ENCODE results near the gene KCNK3.

The KCNK3 gene

GRCh38 chr2:26668856-26669750 is 23.4 kb upstream of the KCNK3 start:
- H3K36me3 ChIP-seq (ENCODE audit: insufficient read depth, low read depth, low read length): no peaks in the 10 kb centered on the region
- H3K4me1 ChIP-seq (ENCODE audit: insufficient read depth, low read length): no peaks in the 10 kb centered on the region
- no peak overlapping the region for H3K4me3 ChIP-seq (ENCODE audit: low read length)
- no peak overlapping the region for H3K9ac ChIP-seq (ENCODE audit: low read depth, low read length)
- H3K27me3 ChIP-seq (ENCODE audit: insufficient read depth, low read length): no peaks in the 10 kb centered on the region
- H3K9me3 ChIP-seq (ENCODE audit: insufficient read depth, low read depth, low read length): no peaks in the 10 kb centered on the region
- H3K27ac ChIP-seq (ENCODE audit: low read length): no peak overlapping the region

- no peaks in the 10 kb centered on the region for H3K9me3 ChIP-seq (ENCODE audit: insufficient read depth, low read depth, low read length)
Measured at GRCh38 chr2:26670171-26670570, 22.4 kb upstream of the KCNK3 start.

GRCh38 chr2:26670931-26671460 is 21.5 kb upstream of the KCNK3 start:
- Histone ChIP-seq H3K27me3 (ENCODE audit: insufficient read depth, low read length) (no peaks in the 10 kb centered on the region), H3K9ac (ENCODE audit: low read depth, low read length) (no peak overlapping the region), H3K27ac (ENCODE audit: low read length) (no peak overlapping the region), H3K36me3 (ENCODE audit: insufficient read depth, low read depth, low read length) (no peaks in the 10 kb centered on the region), H3K4me1 (ENCODE audit: insufficient read depth, low read length) (no peaks in the 10 kb centered on the region), H3K9me3 (ENCODE audit: insufficient read depth, low read depth, low read length) (no peaks in the 10 kb centered on the region), H3K4me3 (ENCODE audit: low read length) (no peak overlapping the region)

More at GRCh38 chr2:26670171-26670570, 22.4 kb upstream of the KCNK3 start:
- H3K36me3 ChIP-seq (ENCODE audit: insufficient read depth, low read depth, low read length): no peaks in the 10 kb centered on the region
- no peaks in the 10 kb centered on the region for H3K4me1 ChIP-seq (ENCODE audit: insufficient read depth, low read length)
- no peaks in the 10 kb centered on the region for H3K27me3 ChIP-seq (ENCODE audit: insufficient read depth, low read length)
- H3K4me3 ChIP-seq (ENCODE audit: low read length): no peak overlapping the region
- H3K9ac ChIP-seq (ENCODE audit: low read depth, low read length): no peak overlapping the region
- no peak overlapping the region for H3K27ac ChIP-seq (ENCODE audit: low read length)

GRCh38 chr2:26671691-26672090 is 20.8 kb upstream of the KCNK3 start:
- H3K4me3 ChIP-seq (ENCODE audit: low read length): no peak overlapping the region
- H3K36me3 ChIP-seq (ENCODE audit: insufficient read depth, low read depth, low read length): no peaks in the 10 kb centered on the region
- no peaks in the 10 kb centered on the region for H3K27me3 ChIP-seq (ENCODE audit: insufficient read depth, low read length)
- no peak overlapping the region for H3K27ac ChIP-seq (ENCODE audit: low read length)
- H3K9me3 ChIP-seq (ENCODE audit: insufficient read depth, low read depth, low read length): no peaks in the 10 kb centered on the region
- H3K4me1 ChIP-seq (ENCODE audit: insufficient read depth, low read length): no peaks in the 10 kb centered on the region
- H3K9ac ChIP-seq (ENCODE audit: low read depth, low read length): no peak overlapping the region

GRCh38 chr2:26672112-26672817 is 20.3 kb upstream of the KCNK3 start:
- Histone ChIP-seq H3K36me3 (ENCODE audit: insufficient read depth, low read depth, low read length) (no peaks in the 10 kb centered on the region), H3K4me3 (ENCODE audit: low read length) (no peak overlapping the region), H3K27me3 (ENCODE audit: insufficient read depth, low read length) (no peaks in the 10 kb centered on the region), H3K9me3 (ENCODE audit: insufficient read depth, low read depth, low read length) (no peaks in the 10 kb centered on the region), H3K9ac (ENCODE audit: low read depth, low read length) (no peak overlapping the region), H3K27ac (ENCODE audit: low read length) (no peak overlapping the region), H3K4me1 (ENCODE audit: insufficient read depth, low read length) (no peaks in the 10 kb centered on the region)

- Histone ChIP-seq H3K9ac (ENCODE audit: low read depth, low read length) (no peak overlapping the region), H3K27me3 (ENCODE audit: insufficient read depth, low read length) (no peaks in the 10 kb centered on the region), H3K4me1 (ENCODE audit: insufficient read depth, low read length) (no peaks in the 10 kb centered on the region), H3K27ac (ENCODE audit: low read length) (no peak overlapping the region), H3K9me3 (ENCODE audit: insufficient read depth, low read depth, low read length) (no peaks in the 10 kb centered on the region), H3K4me3 (ENCODE audit: low read length) (no peak overlapping the region), H3K36me3 (ENCODE audit: insufficient read depth, low read depth, low read length) (no peaks in the 10 kb centered on the region)
Measured at GRCh38 chr2:26672818-26673393, 19.6 kb upstream of the KCNK3 start.

GRCh38 chr2:26674002-26674751 is 18.3 kb upstream of the KCNK3 start:
- H3K4me3 ChIP-seq (ENCODE audit: low read length): no peak overlapping the region
- no peak overlapping the region for H3K27ac ChIP-seq (ENCODE audit: low read length)
- no peaks in the 10 kb centered on the region for H3K9me3 ChIP-seq (ENCODE audit: insufficient read depth, low read depth, low read length)
- H3K36me3 ChIP-seq (ENCODE audit: insufficient read depth, low read depth, low read length): no peaks in the 10 kb centered on the region
- no peaks in the 10 kb centered on the region; the same call in 1 of the 2 replicates for H3K27me3 ChIP-seq (ENCODE audit: insufficient read depth, low read length)
- no peaks in the 10 kb centered on the region for H3K4me1 ChIP-seq (ENCODE audit: insufficient read depth, low read length)
- no peak overlapping the region for H3K9ac ChIP-seq (ENCODE audit: low read depth, low read length)

- no peak overlapping the region for H3K9ac ChIP-seq (ENCODE audit: low read depth, low read length)
- H3K27me3 ChIP-seq (ENCODE audit: insufficient read depth, low read length): no peaks in the 10 kb centered on the region; the same call in 1 of the 2 replicates
- no peak overlapping the region for H3K27ac ChIP-seq (ENCODE audit: low read length)
- H3K4me1 ChIP-seq (ENCODE audit: insufficient read depth, low read length): no peaks in the 10 kb centered on the region
- no peak overlapping the region for H3K4me3 ChIP-seq (ENCODE audit: low read length)
- no peaks in the 10 kb centered on the region for H3K36me3 ChIP-seq (ENCODE audit: insufficient read depth, low read depth, low read length)
- no peaks in the 10 kb centered on the region for H3K9me3 ChIP-seq (ENCODE audit: insufficient read depth, low read depth, low read length)
Measured at GRCh38 chr2:26674771-26675170, 17.8 kb upstream of the KCNK3 start.

- Histone ChIP-seq H3K27ac (ENCODE audit: low read length) (no peak overlapping the region), H3K4me1 (ENCODE audit: insufficient read depth, low read length) (no peaks in the 10 kb centered on the region), H3K27me3 (ENCODE audit: insufficient read depth, low read length) (no peaks in the 10 kb centered on the region; the same call in 1 of the 2 replicates)
Measured at GRCh38 chr2:26675651-26676255, 16.8 kb upstream of the KCNK3 start.

GRCh38 chr2:26678035-26678434 is 14.5 kb upstream of the KCNK3 start:
- H3K4me1 ChIP-seq (ENCODE audit: insufficient read depth, low read length): no peaks in the 10 kb centered on the region
- H3K27me3 ChIP-seq (ENCODE audit: insufficient read depth, low read length): no peaks in the 10 kb centered on the region; the same call in 1 of the 2 replicates
- no peaks in the 10 kb centered on the region for H3K36me3 ChIP-seq (ENCODE audit: insufficient read depth, low read depth, low read length)
- no peaks in the 10 kb centered on the region for H3K9me3 ChIP-seq (ENCODE audit: insufficient read depth, low read depth, low read length)
- H3K9ac ChIP-seq (ENCODE audit: low read depth, low read length): no peak overlapping the region
- no peak overlapping the region for H3K4me3 ChIP-seq (ENCODE audit: low read length)
- no peak overlapping the region for H3K27ac ChIP-seq (ENCODE audit: low read length)

More at GRCh38 chr2:26675651-26676255, 16.8 kb upstream of the KCNK3 start:
- Histone ChIP-seq H3K9me3 (ENCODE audit: insufficient read depth, low read depth, low read length) (no peaks in the 10 kb centered on the region), H3K4me3 (ENCODE audit: low read length) (no peak overlapping the region), H3K9ac (ENCODE audit: low read depth, low read length) (no peak overlapping the region), H3K36me3 (ENCODE audit: insufficient read depth, low read depth, low read length) (no peaks in the 10 kb centered on the region)

- Histone ChIP-seq H3K4me3 (ENCODE audit: low read length) (no peak overlapping the region), H3K9me3 (ENCODE audit: insufficient read depth, low read depth, low read length) (no peaks in the 10 kb centered on the region), H3K27me3 (ENCODE audit: insufficient read depth, low read length) (no peaks in the 10 kb centered on the region; the same call in 1 of the 2 replicates), H3K9ac (ENCODE audit: low read depth, low read length) (no peak overlapping the region), H3K27ac (ENCODE audit: low read length) (no peak overlapping the region), H3K36me3 (ENCODE audit: insufficient read depth, low read depth, low read length) (no peaks in the 10 kb centered on the region), H3K4me1 (ENCODE audit: insufficient read depth, low read length) (no peaks in the 10 kb centered on the region)
Measured at GRCh38 chr2:26679867-26680266, 12.7 kb upstream of the KCNK3 start.

All from iPS-20b (cell line).